H9 (cell line): ENCODE results near the gene HARS1. TPM values are rescaled to one million over a fixed set of nuclear protein-coding genes. Genes with fewer than 3 reads are reported as not detected.

Experiments used
- DNase-seq: peaks from one replicate; pipeline ENCODE4 v3.0.0-alpha.2; 2017
- H2AFZ ChIP-seq: one replicate; pipeline ENCODE4 v1.6.1; 2013; ENCODE audit warnings: mild to moderate bottlenecking, low read length, control low read depth, moderate library complexity
- H2AK5ac ChIP-seq: 2 replicates; pipeline ENCODE4 v1.6.1; 2013; ENCODE audit warnings: low read length, control low read depth, mixed read lengths; ENCODE audit not compliant: insufficient read length
- H2BK120ac ChIP-seq: one replicate; pipeline ENCODE4 v1.6.1; 2013; ENCODE audit warnings: low read depth, mild to moderate bottlenecking, low read length, control low read depth, inconsistent platforms; ENCODE audit not compliant: poor library complexity, severe bottlenecking
- H2BK12ac ChIP-seq: 2 replicates; pipeline ENCODE4 v1.6.1; 2013; ENCODE audit warnings: low read length, control low read depth, mixed read lengths, low read depth; ENCODE audit not compliant: insufficient read length
- H2BK15ac ChIP-seq: 2 replicates; pipeline ENCODE4 v1.6.1; 2013; ENCODE audit warnings: low read depth, low read length, control low read depth
- H2BK20ac ChIP-seq: one replicate; pipeline ENCODE4 v1.6.1; 2013; ENCODE audit warnings: low read depth, mild to moderate bottlenecking, low read length, control low read depth, inconsistent platforms; ENCODE audit not compliant: poor library complexity, severe bottlenecking
- H2BK5ac ChIP-seq: 2 replicates; pipeline ENCODE4 v1.6.1; 2013; ENCODE audit warnings: low read length, control low read depth, mixed read lengths; ENCODE audit not compliant: insufficient read length
- H3K14ac ChIP-seq: 2 replicates; pipeline ENCODE4 v1.6.1; 2013; ENCODE audit warnings: low read length, control low read depth; ENCODE audit not compliant: insufficient read depth
- H3K18ac ChIP-seq: 2 replicates; pipeline ENCODE4 v1.6.1; 2013; ENCODE audit warnings: low read depth, mild to moderate bottlenecking, mixed read lengths, low read length, control low read depth; ENCODE audit not compliant: insufficient read length
- H3K23ac ChIP-seq: 2 replicates; pipeline ENCODE4 v1.6.1; 2013; ENCODE audit warnings: low read length, control low read depth, mixed read lengths, low read depth; ENCODE audit not compliant: insufficient read length
- H3K23me2 ChIP-seq: 2 replicates; pipeline ENCODE4 v1.6.1; 2013; ENCODE audit warnings: low read depth, mild to moderate bottlenecking, mixed read lengths, low read length, control low read depth; ENCODE audit not compliant: insufficient read length, poor library complexity, severe bottlenecking
- H3K27ac ChIP-seq: 2 replicates; pipeline ENCODE4 v1.5.1; 2013; ENCODE audit warnings: low read length, control low read depth, mixed read lengths, low read depth; ENCODE audit not compliant: insufficient read length
- H3K27me3 ChIP-seq: 2 replicates; pipeline ENCODE4 v1.6.1; 2013; ENCODE audit warnings: low read length, control low read depth, inconsistent platforms; ENCODE audit not compliant: insufficient read depth
- H3K4ac ChIP-seq: 2 replicates; pipeline ENCODE4 v1.6.1; 2013; ENCODE audit warnings: low read depth, mild to moderate bottlenecking, control low read depth, inconsistent platforms, low read length, moderate library complexity
- H3K4me1 ChIP-seq: 2 replicates; pipeline ENCODE4 v1.6.1; 2013; ENCODE audit warnings: low read length, control low read depth, inconsistent platforms; ENCODE audit not compliant: insufficient read depth
- H3K4me2 ChIP-seq: 2 replicates; pipeline ENCODE4 v1.6.1; 2013; ENCODE audit warnings: low read length, control low read depth, mixed read lengths; ENCODE audit not compliant: insufficient read length, insufficient read depth
- H3K56ac ChIP-seq: 2 replicates; pipeline ENCODE4 v1.6.1; 2013; ENCODE audit warnings: low read depth, mild to moderate bottlenecking, mixed read lengths, low read length, control low read depth; ENCODE audit not compliant: insufficient read length
- H3K79me1 ChIP-seq: 2 replicates; pipeline ENCODE4 v1.6.1; 2013; ENCODE audit warnings: low read depth, mild to moderate bottlenecking, moderate library complexity, low read length, control low read depth, inconsistent platforms; ENCODE audit not compliant: insufficient read depth, poor library complexity, severe bottlenecking
- H3K79me2 ChIP-seq: 2 replicates; pipeline ENCODE4 v1.6.1; 2013; ENCODE audit warnings: low read length, control low read depth, inconsistent platforms; ENCODE audit not compliant: insufficient read depth
- H3K9ac ChIP-seq: 2 replicates; pipeline ENCODE4 v1.6.1; 2013; ENCODE audit warnings: low read length, control low read depth, mixed read lengths; ENCODE audit not compliant: insufficient read length; ENCODE audit errors: extremely low read depth
- H3K9me3 ChIP-seq: one replicate; pipeline ENCODE4 v1.6.1; 2013; ENCODE audit warnings: low read depth, low read length, inconsistent platforms; ENCODE audit not compliant: control insufficient read depth
- H3T11ph ChIP-seq: one replicate; pipeline ENCODE4 v1.6.1; 2013; ENCODE audit warnings: mild to moderate bottlenecking, low read length, control low read depth, inconsistent platforms
- H4K20me1 ChIP-seq: one replicate; pipeline ENCODE4 v1.6.1; 2013; ENCODE audit not compliant: control insufficient read depth, insufficient read length, insufficient read depth
- H4K5ac ChIP-seq: 2 replicates; pipeline ENCODE4 v1.6.1; 2013; ENCODE audit warnings: low read depth, mild to moderate bottlenecking, mixed read lengths, low read length, control low read depth; ENCODE audit not compliant: insufficient read length
- H4K8ac ChIP-seq: replicated peaks from 2 replicates; pipeline ENCODE4 v1.6.1; 2013; ENCODE audit warnings: low read length, control low read depth, mixed read lengths, low read depth; ENCODE audit not compliant: insufficient read length
- H4K91ac ChIP-seq: 2 replicates; pipeline ENCODE4 v1.6.1; 2013; ENCODE audit warnings: low read depth, mild to moderate bottlenecking, moderate library complexity, mixed read lengths, low read length, control low read depth; ENCODE audit not compliant: insufficient read length
- H3K27ac Mint-ChIP-seq, 3 experiments: 2 replicates in 2 of 3; 3 replicates in 1 of 3; pipeline ENCODE4 v1.8.0; 2020 to 2021; ENCODE audit warnings: mixed read lengths in 3 of 3, mild to moderate bottlenecking in 1 of 3, moderate library complexity in 1 of 3
- H3K27me3 Mint-ChIP-seq: 2 replicates; pipeline ENCODE4 v1.8.0; 2021; ENCODE audit warnings: low read depth, mild to moderate bottlenecking, moderate library complexity, mixed read lengths
- H3K36me3 Mint-ChIP-seq, 3 experiments: 2 replicates in 2 of 3; 3 replicates in 1 of 3; pipeline ENCODE4 v1.8.0; 2020 to 2021; ENCODE audit warnings: low read depth in 3 of 3, mixed read lengths in 3 of 3; ENCODE audit not compliant: insufficient read depth in 1 of 3
- H3K4me1 Mint-ChIP-seq, 2 experiments: 2 replicates each; pipeline ENCODE4 v1.8.0; 2020; ENCODE audit warnings: mixed read lengths in 2 of 2
- H3K4me3 Mint-ChIP-seq, 2 experiments: 2 replicates in 1 of 2; 3 replicates in 1 of 2; pipeline ENCODE4 v1.8.0; 2020 to 2021; ENCODE audit warnings: mild to moderate bottlenecking in 2 of 2, mixed read lengths in 2 of 2, moderate library complexity in 1 of 2
- H3K9me3 Mint-ChIP-seq, 2 experiments: 2 replicates in 1 of 2; 3 replicates in 1 of 2; pipeline ENCODE4 v1.8.0; 2020; ENCODE audit warnings: mild to moderate bottlenecking in 2 of 2, mixed read lengths in 2 of 2, moderate library complexity in 1 of 2
- WGBS: extraction: QIAGEN DNeasy Blood & Tissue Kit; methylation state at CpG from one replicate; pipeline ENCODE4 v1.1.7; 2013; ENCODE audit warnings: missing lambda C conversion rate, low lambda C conversion rate, mixed read lengths; ENCODE audit not compliant: insufficient read length; ENCODE audit errors: extremely low coverage; 5-methylcytosine and 5-hydroxymethylcytosine counted together
- total RNA-seq: library from RNA; stranded (reverse); gene quantifications from 2 replicates; pipeline ENCODE4 v1.2.1, GENCODE V29; 2021
- TF ChIP-seq, protein P1 (sequence below): fragments of 200-600 bp; sonication (generic); conservative IDR thresholded peaks from 3 replicates; pipeline ENCODE4 v1.8.0; 2021; ENCODE audit warnings: antibody characterized with exemption, mild to moderate bottlenecking

HARS1 gene
- total RNA-seq, 1 experiment from 2014 or later, result 70.2 TPM

DNA sequence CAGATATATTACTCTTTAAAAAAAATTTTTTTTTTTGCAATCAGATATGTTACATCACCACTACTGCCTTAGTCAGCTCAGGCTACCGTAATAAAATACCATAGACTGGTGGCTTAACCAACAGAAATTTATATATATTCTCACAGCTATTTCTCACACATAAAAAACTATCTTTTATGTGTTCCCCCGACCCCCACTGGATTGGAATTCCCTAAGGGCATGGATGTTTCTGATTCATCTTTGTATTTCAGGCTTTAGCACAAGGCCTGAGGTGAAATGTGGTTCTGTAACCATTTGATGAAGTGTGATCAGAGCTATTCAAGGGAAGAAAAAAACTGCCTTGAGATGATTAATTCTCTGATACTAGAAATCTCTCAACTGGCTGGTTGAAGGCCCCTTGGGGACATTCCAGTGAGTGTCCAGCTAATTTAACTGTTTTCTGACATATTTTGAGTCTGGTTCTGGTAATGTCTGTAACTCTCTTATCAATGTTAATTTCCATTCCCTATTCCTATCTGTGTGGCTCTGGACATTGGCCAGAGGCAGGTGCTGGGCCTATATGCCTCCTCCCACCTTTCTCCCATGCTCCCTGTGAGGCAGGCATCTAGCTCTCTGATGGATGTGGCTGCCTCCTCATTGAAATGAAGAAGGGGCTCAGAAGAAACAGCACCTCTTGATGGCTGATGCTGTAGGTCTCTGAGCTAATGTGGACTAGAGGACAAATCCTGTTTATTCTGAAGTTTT is 60.7 kb downstream of the HARS1 start:
- no peak overlapping the region for H3K27ac ChIP-seq
- Mint-ChIP-seq H3K4me3 (no peak overlapping the region), H3K4me1 (no peaks in the 10 kb centered on the region), H3K36me3 (peaks cover 4 to 13% (median 11%) of the 10 kb centered on the region in 3 experiments; a peak in 6 of 7 replicates), H3K27me3 (peaks cover 6% of the 10 kb centered on the region), H3K9me3 (peaks cover 48 to 49% of the 10 kb centered on the region in 2 experiments), H3K27ac (no peak overlapping the region)
- H3K79me1 ChIP-seq, result no peaks in the 10 kb centered on the region
- no peak overlapping the region for H4K5ac ChIP-seq
- DNase-seq, result no peak
- H3K14ac ChIP-seq, result no peak overlapping the region
- H2AK5ac ChIP-seq, result no peak overlapping the region
- no peak overlapping the region for H2BK5ac ChIP-seq
- no peak overlapping the region for H3K9ac ChIP-seq
- no peak overlapping the region for H3K4ac ChIP-seq
- H3K9me3 ChIP-seq, result peaks cover 22% of the 10 kb centered on the region
- no peak overlapping the region for H2BK15ac ChIP-seq
- H4K91ac ChIP-seq, result no peak overlapping the region
- no peak overlapping the region for H3T11ph ChIP-seq
- no peak overlapping the region for H3K56ac ChIP-seq
- no peaks in the 10 kb centered on the region for H3K4me1 ChIP-seq
- H3K27me3 ChIP-seq, result no peaks in the 10 kb centered on the region
- H3K18ac ChIP-seq, result no peak overlapping the region
- no CpG with 5 or more reads among the region's 2 CpGs for WGBS
- no peak overlapping the region for H2BK120ac ChIP-seq
- no peaks in the 10 kb centered on the region for H3K79me2 ChIP-seq
- no peaks in the 10 kb centered on the region for H4K20me1 ChIP-seq
- no peaks in the 10 kb centered on the region for H3K23me2 ChIP-seq
- H3K23ac ChIP-seq, result no peak overlapping the region
- no peak overlapping the region for H2BK12ac ChIP-seq
- no peak overlapping the region for H2BK20ac ChIP-seq
- TF ChIP-seq, protein P1, sequence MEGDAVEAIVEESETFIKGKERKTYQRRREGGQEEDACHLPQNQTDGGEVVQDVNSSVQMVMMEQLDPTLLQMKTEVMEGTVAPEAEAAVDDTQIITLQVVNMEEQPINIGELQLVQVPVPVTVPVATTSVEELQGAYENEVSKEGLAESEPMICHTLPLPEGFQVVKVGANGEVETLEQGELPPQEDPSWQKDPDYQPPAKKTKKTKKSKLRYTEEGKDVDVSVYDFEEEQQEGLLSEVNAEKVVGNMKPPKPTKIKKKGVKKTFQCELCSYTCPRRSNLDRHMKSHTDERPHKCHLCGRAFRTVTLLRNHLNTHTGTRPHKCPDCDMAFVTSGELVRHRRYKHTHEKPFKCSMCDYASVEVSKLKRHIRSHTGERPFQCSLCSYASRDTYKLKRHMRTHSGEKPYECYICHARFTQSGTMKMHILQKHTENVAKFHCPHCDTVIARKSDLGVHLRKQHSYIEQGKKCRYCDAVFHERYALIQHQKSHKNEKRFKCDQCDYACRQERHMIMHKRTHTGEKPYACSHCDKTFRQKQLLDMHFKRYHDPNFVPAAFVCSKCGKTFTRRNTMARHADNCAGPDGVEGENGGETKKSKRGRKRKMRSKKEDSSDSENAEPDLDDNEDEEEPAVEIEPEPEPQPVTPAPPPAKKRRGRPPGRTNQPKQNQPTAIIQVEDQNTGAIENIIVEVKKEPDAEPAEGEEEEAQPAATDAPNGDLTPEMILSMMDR, result no peak
- no peak overlapping the region for H4K8ac ChIP-seq
- no peak overlapping the region for H2AFZ ChIP-seq
- H3K4me2 ChIP-seq, result no peak overlapping the region
